ENCODE measurements around the gene PTPN11.
"Not testable (repeated sequence)": the region's sequence is repeated elsewhere in the genome, so short reads cannot be mapped to it uniquely, and the experiment has no call there.

Gene PTPN11

DNA sequence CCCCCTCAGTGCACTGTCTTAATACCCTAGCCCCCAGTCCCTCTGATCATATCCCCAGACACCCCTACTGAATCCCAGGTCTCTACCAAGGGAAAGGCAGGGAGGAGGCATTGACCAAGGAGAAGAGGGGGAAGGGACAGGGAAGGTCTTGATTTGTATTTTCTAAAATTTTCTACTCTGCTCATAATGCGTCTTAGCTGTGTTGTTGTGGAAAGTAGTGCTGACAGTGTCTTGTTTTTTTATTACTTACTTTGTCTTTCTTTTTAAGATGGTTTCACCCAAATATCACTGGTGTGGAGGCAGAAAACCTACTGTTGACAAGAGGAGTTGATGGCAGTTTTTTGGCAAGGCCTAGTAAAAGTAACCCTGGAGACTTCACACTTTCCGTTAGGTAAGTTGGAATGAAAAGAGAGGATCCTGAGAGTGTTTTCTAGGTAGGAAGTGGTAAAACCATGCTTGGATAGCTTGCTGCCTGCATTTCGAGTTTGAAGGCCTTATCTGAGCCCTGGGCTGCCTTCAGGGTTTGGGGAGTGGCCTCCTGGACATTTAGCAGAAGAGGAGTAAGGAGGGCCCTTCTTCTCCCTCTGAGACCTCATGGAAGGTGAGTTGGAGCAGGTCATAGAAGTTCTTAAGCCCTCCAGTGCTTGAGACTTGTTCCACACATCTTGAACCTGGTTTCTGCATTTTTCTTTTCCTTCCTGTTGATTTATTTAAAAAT, 27.4 kb downstream of the PTPN11 start:
- no peaks in the 10 kb centered on the region for H3K4me1 ChIP-seq (ENCODE audit: control insufficient read depth, insufficient read depth, low read length, poor library complexity, severe bottlenecking)
- no peaks in the 10 kb centered on the region for H3K9me3 ChIP-seq (ENCODE audit: control insufficient read depth, low read length)
- no peak overlapping the region for H3K27ac ChIP-seq (ENCODE audit: insufficient read depth, low read length, poor library complexity, severe bottlenecking)
- peaks cover 17% of the 10 kb centered on the region for H3K36me3 ChIP-seq (ENCODE audit: control insufficient read depth, insufficient read depth, low read length)
- no peak overlapping the region for H3K4me3 ChIP-seq (ENCODE audit: insufficient read depth, low read depth, low read length, poor library complexity, severe bottlenecking)
- DNase-seq = no peak
- no peaks in the 10 kb centered on the region for H3K27me3 ChIP-seq (replicated peaks; ENCODE audit: control insufficient read depth, insufficient read depth, low read length, poor library complexity, severe bottlenecking)

DNA sequence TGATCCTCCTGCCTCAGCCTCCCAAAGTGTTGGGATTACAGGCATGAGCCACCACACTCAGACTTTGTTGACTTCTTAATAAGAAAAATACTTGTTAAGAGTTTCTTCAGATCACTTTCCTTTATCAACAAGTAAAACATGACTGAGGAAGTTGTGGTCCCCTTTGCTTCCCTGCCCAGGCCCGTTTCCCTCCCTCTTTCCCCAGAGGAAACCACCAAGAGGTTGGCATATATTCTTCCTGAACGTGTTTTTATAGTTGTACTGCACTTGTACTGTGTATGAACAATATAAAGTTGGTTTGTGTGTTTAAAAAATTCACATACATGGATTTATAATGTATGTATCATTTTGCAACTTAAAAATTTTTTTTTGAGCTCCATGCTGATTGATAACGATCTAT, 28.4 kb downstream of the PTPN11 start:
- no peak overlapping the region for H3K27ac ChIP-seq (ENCODE audit: insufficient read depth, low read length, poor library complexity, severe bottlenecking)
- H3K27me3 ChIP-seq (replicated peaks; ENCODE audit: control insufficient read depth, insufficient read depth, low read length, poor library complexity, severe bottlenecking) = no peaks in the 10 kb centered on the region
- peaks cover 22% of the 10 kb centered on the region for H3K36me3 ChIP-seq (ENCODE audit: control insufficient read depth, insufficient read depth, low read length)
- no peak for DNase-seq
- no peaks in the 10 kb centered on the region for H3K4me1 ChIP-seq (ENCODE audit: control insufficient read depth, insufficient read depth, low read length, poor library complexity, severe bottlenecking)
- H3K9me3 ChIP-seq (ENCODE audit: control insufficient read depth, low read length) = no peaks in the 10 kb centered on the region
- no peak overlapping the region for H3K4me3 ChIP-seq (ENCODE audit: insufficient read depth, low read depth, low read length, poor library complexity, severe bottlenecking)

DNA sequence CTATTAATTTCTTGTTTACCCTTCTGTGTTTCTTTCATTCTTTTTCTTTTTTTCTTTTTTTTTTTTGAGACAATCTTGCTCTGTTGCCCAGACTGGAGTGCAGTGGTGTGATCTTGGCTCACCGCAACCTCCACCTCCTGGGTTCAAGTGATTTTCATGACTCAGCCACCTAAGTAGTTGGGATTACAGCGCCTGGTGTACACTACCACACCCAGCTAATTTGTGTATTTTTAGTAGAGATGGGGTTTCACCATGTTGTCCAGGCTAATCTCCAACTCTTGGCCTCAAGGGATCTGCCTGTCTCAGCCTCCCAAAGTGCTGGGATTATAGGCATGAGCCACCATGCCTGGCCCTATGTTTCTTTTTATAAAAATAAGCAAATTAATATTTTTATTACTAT, 29.4 kb downstream of the PTPN11 start:
- not testable (repeated sequence) for H3K27me3 ChIP-seq (replicated peaks; ENCODE audit: control insufficient read depth, insufficient read depth, low read length, poor library complexity, severe bottlenecking); DNase-seq; H3K4me3 ChIP-seq (ENCODE audit: insufficient read depth, low read depth, low read length, poor library complexity, severe bottlenecking); H3K27ac ChIP-seq (ENCODE audit: insufficient read depth, low read length, poor library complexity, severe bottlenecking); H3K9me3 ChIP-seq (ENCODE audit: control insufficient read depth, low read length); H3K4me1 ChIP-seq (ENCODE audit: control insufficient read depth, insufficient read depth, low read length, poor library complexity, severe bottlenecking)
- H3K36me3 ChIP-seq (ENCODE audit: control insufficient read depth, insufficient read depth, low read length) = peaks cover 31% of the 10 kb centered on the region

DNA sequence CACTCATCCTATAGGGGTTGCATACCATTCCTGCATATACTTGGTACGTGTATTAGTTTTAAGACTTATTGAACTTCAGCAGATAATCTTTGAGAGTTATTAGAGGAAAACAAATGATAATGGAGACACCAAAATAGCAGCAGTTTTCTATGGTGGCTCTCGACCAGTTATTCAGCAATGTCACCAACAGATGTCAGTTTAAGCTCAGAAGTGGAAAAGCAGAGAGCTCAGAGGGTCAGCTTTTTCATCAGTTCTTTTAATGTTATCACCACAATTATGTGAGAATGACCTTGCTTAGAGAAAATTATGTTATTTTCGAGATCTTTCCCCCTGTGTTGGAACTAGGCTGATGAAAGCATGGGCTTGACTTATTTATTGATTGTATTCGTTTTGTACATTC, 32.0 kb downstream of the PTPN11 start:
- H3K4me3 ChIP-seq (ENCODE audit: insufficient read depth, low read depth, low read length, poor library complexity, severe bottlenecking) = no peak overlapping the region
- no peak for DNase-seq
- H3K36me3 ChIP-seq (ENCODE audit: control insufficient read depth, insufficient read depth, low read length) = peaks cover 50% of the 10 kb centered on the region
- H3K27me3 ChIP-seq (replicated peaks; ENCODE audit: control insufficient read depth, insufficient read depth, low read length, poor library complexity, severe bottlenecking) = no peaks in the 10 kb centered on the region
- no peaks in the 10 kb centered on the region for H3K4me1 ChIP-seq (ENCODE audit: control insufficient read depth, insufficient read depth, low read length, poor library complexity, severe bottlenecking)
- H3K9me3 ChIP-seq (ENCODE audit: control insufficient read depth, low read length) = no peaks in the 10 kb centered on the region
- H3K27ac ChIP-seq (ENCODE audit: insufficient read depth, low read length, poor library complexity, severe bottlenecking) = no peak overlapping the region

DNA sequence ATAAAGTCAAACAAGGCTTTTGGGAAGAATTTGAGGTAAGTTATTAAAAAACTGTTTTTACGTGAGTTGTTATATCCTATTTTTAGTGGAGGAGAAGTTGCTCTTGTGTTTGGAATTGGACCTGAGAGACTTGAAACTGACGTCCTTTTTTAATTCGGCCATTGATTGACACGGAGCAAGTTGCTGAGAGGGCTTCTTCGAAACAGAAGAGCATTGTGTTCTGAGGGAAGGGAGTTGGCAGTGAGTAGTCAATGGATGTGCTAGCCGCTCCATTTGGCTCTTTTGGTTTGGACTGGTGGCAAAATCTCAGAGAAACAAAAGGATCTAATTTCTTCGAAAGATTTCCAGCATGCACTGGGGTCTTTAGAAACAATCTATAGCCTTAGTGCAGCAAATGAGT, 37.3 kb downstream of the PTPN11 start:
- peaks cover 55% of the 10 kb centered on the region for H3K36me3 ChIP-seq (ENCODE audit: control insufficient read depth, insufficient read depth, low read length)
- H3K4me1 ChIP-seq (ENCODE audit: control insufficient read depth, insufficient read depth, low read length, poor library complexity, severe bottlenecking) = no peaks in the 10 kb centered on the region
- no peak for DNase-seq

DNA sequence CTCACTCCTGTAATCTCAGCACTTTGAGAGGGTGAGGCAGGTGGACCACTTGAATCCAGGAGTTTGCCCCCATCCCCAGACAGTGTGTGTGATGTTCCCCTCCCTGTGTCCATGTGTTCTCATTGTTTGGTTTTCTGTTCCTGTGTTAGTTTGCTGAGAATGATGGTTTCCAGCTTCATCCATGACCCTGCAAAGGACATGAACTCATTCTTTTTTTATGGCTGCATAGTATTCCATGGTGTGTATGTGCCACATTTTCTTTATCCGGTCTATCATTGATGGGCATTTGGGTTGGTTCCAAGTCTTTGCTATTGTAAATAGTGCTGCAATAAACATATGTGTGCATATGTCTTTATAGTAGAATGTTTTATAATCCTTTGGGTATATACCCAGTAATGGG, 38.4 kb downstream of the PTPN11 start:
- not testable (repeated sequence) for H3K9me3 ChIP-seq (ENCODE audit: control insufficient read depth, low read length); H3K4me3 ChIP-seq (ENCODE audit: insufficient read depth, low read depth, low read length, poor library complexity, severe bottlenecking); DNase-seq; H3K27me3 ChIP-seq (replicated peaks; ENCODE audit: control insufficient read depth, insufficient read depth, low read length, poor library complexity, severe bottlenecking); H3K27ac ChIP-seq (ENCODE audit: insufficient read depth, low read length, poor library complexity, severe bottlenecking); H3K4me1 ChIP-seq (ENCODE audit: control insufficient read depth, insufficient read depth, low read length, poor library complexity, severe bottlenecking)
- peaks cover 49% of the 10 kb centered on the region for H3K36me3 ChIP-seq (ENCODE audit: control insufficient read depth, insufficient read depth, low read length)

More for the DNA sequence above, 37.3 kb downstream of the PTPN11 start:
- no peaks in the 10 kb centered on the region for H3K27me3 ChIP-seq (replicated peaks; ENCODE audit: control insufficient read depth, insufficient read depth, low read length, poor library complexity, severe bottlenecking)
- no peaks in the 10 kb centered on the region for H3K9me3 ChIP-seq (ENCODE audit: control insufficient read depth, low read length)
- no peak overlapping the region for H3K4me3 ChIP-seq (ENCODE audit: insufficient read depth, low read depth, low read length, poor library complexity, severe bottlenecking)
- H3K27ac ChIP-seq (ENCODE audit: insufficient read depth, low read length, poor library complexity, severe bottlenecking) = no peak overlapping the region

DNA sequence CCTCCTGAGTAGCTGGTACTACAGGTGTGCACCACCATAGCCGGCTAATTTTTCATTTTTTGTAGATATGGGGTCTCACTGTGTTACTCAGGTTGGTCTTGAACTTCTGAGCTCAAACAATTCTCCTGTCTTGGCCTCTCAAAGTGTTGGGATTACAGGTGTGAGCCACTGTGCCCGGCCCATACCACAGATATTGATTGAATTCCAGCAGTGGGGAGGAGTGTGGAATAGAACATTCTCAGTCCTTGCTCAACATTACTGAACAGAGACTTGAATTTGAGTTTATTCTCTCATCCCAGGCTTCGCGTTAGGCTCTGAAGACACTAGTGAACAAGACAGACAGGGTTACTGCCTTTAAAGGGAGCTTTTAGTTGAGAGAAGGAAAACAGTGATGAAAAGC, 39.6 kb downstream of the PTPN11 start:
- Histone ChIP-seq H3K9me3 (ENCODE audit: control insufficient read depth, low read length) (no peaks in the 10 kb centered on the region), H3K27ac (ENCODE audit: insufficient read depth, low read length, poor library complexity, severe bottlenecking) (no peak overlapping the region), H3K4me3 (ENCODE audit: insufficient read depth, low read depth, low read length, poor library complexity, severe bottlenecking) (no peak overlapping the region), H3K36me3 (ENCODE audit: control insufficient read depth, insufficient read depth, low read length) (peaks cover 40% of the 10 kb centered on the region), H3K27me3 (replicated peaks; ENCODE audit: control insufficient read depth, insufficient read depth, low read length, poor library complexity, severe bottlenecking) (no peaks in the 10 kb centered on the region), H3K4me1 (ENCODE audit: control insufficient read depth, insufficient read depth, low read length, poor library complexity, severe bottlenecking) (no peaks in the 10 kb centered on the region)
- no peak for DNase-seq

DNA sequence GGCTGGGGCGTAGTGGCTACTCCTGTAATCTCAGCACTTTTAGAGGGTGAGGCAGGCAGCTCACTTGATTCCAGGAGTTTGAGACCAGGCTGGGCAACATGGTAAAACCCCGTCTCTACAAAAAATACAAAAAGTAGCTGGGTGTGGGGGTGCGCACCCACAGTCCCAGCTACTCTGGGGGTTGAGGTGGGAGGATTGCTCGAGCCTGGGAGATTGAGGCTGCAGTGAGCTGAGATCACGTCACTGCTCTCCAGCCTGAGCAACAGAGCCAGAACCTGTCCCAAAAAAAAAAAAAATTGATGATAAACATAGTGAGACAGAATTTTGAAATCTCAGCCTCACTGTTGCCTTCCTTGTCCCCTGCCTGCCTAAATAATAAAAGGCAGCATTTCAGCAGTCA, 40.0 kb downstream of the PTPN11 start:
- no peak for DNase-seq
- no peaks in the 10 kb centered on the region for H3K4me1 ChIP-seq (ENCODE audit: control insufficient read depth, insufficient read depth, low read length, poor library complexity, severe bottlenecking)
- no peak overlapping the region for H3K4me3 ChIP-seq (ENCODE audit: insufficient read depth, low read depth, low read length, poor library complexity, severe bottlenecking)
- no peaks in the 10 kb centered on the region for H3K27me3 ChIP-seq (replicated peaks; ENCODE audit: control insufficient read depth, insufficient read depth, low read length, poor library complexity, severe bottlenecking)
- no peaks in the 10 kb centered on the region for H3K9me3 ChIP-seq (ENCODE audit: control insufficient read depth, low read length)
- H3K27ac ChIP-seq (ENCODE audit: insufficient read depth, low read length, poor library complexity, severe bottlenecking) = no peak overlapping the region
- peaks cover 37% of the 10 kb centered on the region for H3K36me3 ChIP-seq (ENCODE audit: control insufficient read depth, insufficient read depth, low read length)

DNA sequence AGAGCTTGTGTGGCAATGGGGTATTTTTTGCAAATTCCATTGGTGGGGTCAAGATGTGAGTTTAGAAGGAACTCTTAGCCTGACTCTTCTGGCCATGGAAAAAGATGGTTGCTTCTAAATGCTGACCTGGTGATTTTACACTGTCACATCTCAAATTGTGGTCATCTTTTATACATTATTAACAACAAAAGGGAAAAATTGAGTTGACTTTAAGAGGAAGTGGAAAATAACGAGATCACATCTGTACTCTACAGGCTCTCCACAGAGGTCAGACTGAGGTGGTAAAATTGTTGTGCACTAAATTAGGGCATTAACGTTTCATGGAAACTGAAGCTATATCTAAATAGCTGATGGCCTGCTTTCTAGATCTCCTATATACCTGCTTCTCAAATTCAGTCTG, 44.7 kb downstream of the PTPN11 start:
- peaks cover 4% of the 10 kb centered on the region for H3K36me3 ChIP-seq (ENCODE audit: control insufficient read depth, insufficient read depth, low read length)
- H3K27me3 ChIP-seq (replicated peaks; ENCODE audit: control insufficient read depth, insufficient read depth, low read length, poor library complexity, severe bottlenecking) = no peaks in the 10 kb centered on the region
- DNase-seq = no peak
- H3K9me3 ChIP-seq (ENCODE audit: control insufficient read depth, low read length) = no peaks in the 10 kb centered on the region
- H3K4me1 ChIP-seq (ENCODE audit: control insufficient read depth, insufficient read depth, low read length, poor library complexity, severe bottlenecking) = no peaks in the 10 kb centered on the region
- H3K27ac ChIP-seq (ENCODE audit: insufficient read depth, low read length, poor library complexity, severe bottlenecking) = no peak overlapping the region
- no peak overlapping the region for H3K4me3 ChIP-seq (ENCODE audit: insufficient read depth, low read depth, low read length, poor library complexity, severe bottlenecking)

DNA sequence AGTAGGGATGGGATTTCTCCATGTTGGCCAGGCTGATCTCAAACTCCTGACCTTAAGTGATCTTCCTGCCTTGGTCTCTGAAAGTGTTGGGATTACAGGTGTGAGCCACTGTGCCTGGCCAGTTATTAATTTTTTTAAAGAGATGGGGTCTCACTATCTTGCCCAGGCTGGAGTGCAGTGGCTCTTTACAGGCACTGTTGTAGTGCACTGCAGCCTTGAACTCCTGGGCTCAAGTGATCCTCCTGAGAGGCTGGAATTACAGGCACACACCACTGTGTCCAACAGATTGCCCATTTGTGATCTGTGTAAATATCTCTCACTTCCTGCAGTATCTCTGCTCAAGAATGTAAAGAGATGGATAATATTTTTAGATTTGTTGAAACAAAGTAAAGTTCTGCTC, 45.9 kb downstream of the PTPN11 start:
- Histone ChIP-seq H3K36me3 (ENCODE audit: control insufficient read depth, insufficient read depth, low read length) (peaks cover 4% of the 10 kb centered on the region), H3K27me3 (replicated peaks; ENCODE audit: control insufficient read depth, insufficient read depth, low read length, poor library complexity, severe bottlenecking) (no peaks in the 10 kb centered on the region), H3K4me3 (ENCODE audit: insufficient read depth, low read depth, low read length, poor library complexity, severe bottlenecking) (no peak overlapping the region), H3K9me3 (ENCODE audit: control insufficient read depth, low read length) (no peaks in the 10 kb centered on the region), H3K4me1 (ENCODE audit: control insufficient read depth, insufficient read depth, low read length, poor library complexity, severe bottlenecking) (no peaks in the 10 kb centered on the region), H3K27ac (ENCODE audit: insufficient read depth, low read length, poor library complexity, severe bottlenecking) (no peak overlapping the region)
- DNase-seq = no peak

All from effector memory CD4-positive, alpha-beta T cell (primary cell).